HepG2 (cell line): ENCODE data around the gene DDX46. TPM values are rescaled to one million over a fixed set of nuclear protein-coding genes. Genes with fewer than 3 reads are reported as not detected.

Experiments used
- ARHGAP35 ChIP-seq: sonication (generic); formaldehyde crosslinking; IDR thresholded peaks from 2 replicates; pipeline ENCODE4 v1.9.0; 2022; ENCODE audit warnings: mild to moderate bottlenecking, inconsistent platforms, moderate library complexity, missing genetic modification reagents, borderline replicate concordance
- ASH2L ChIP-seq: fragments of 300-600, 200-600 bp; sonication (generic); IDR thresholded peaks from 2 replicates; pipeline ENCODE4 v1.7.0; 2017; ENCODE audit warnings: low read depth, mild to moderate bottlenecking, moderate library complexity, mixed read lengths, low read length; ENCODE audit not compliant: insufficient read length
- BCL3 ChIP-seq: sonication (generic); formaldehyde crosslinking; IDR thresholded peaks from 2 replicates; pipeline ENCODE4 v1.5.1; 2020; ENCODE audit warnings: mild to moderate bottlenecking, missing genetic modification reagents, moderate library complexity
- CBX5 ChIP-seq: sonication (generic); formaldehyde crosslinking; IDR thresholded peaks from 2 replicates; pipeline ENCODE4 v1.4.0; 2020; ENCODE audit warnings: missing genetic modification reagents, borderline replicate concordance
- CCDC6 ChIP-seq: sonication (generic); formaldehyde crosslinking; IDR thresholded peaks from 2 replicates; pipeline ENCODE4 v1.8.1; 2022; ENCODE audit warnings: mild to moderate bottlenecking, missing genetic modification reagents, moderate library complexity
- E2F2 ChIP-seq: sonication (generic); formaldehyde crosslinking; IDR thresholded peaks from 2 replicates; pipeline ENCODE4 v1.4.0; 2020; ENCODE audit warnings: missing genetic modification reagents, borderline replicate concordance
- LBX2 ChIP-seq: sonication (generic); formaldehyde crosslinking; IDR thresholded peaks from 2 replicates; pipeline ENCODE4 v1.5.0; 2020; ENCODE audit warnings: missing genetic modification reagents, mild to moderate bottlenecking, borderline replicate concordance
- SAFB2 ChIP-seq: sonication (generic); formaldehyde crosslinking; IDR thresholded peaks from 2 replicates; pipeline ENCODE4 v1.5.1; 2020; ENCODE audit warnings: missing genetic modification reagents, low read depth, mild to moderate bottlenecking, borderline replicate concordance
- TFDP1 ChIP-seq: IDR thresholded peaks from 2 replicates; pipeline ENCODE4 v1.6.1; 2016; ENCODE audit warnings: missing compliant biosample characterization, missing genetic modification reagents, borderline replicate concordance
- ZFP62 ChIP-seq: sonication (generic); formaldehyde crosslinking; IDR thresholded peaks from 2 replicates; pipeline ENCODE4 v1.4.0; 2020; ENCODE audit warnings: missing genetic modification reagents
- ZHX2 ChIP-seq, 2 experiments: sonication (generic) in 1 of 2; formaldehyde crosslinking in 1 of 2; IDR thresholded peaks; 2 replicates each; pipeline versions ENCODE4 v1.6.1 to v1.9.0; 2014 to 2022; ENCODE audit warnings: antibody characterized with exemption in 1 of 2, borderline replicate concordance in 1 of 2, inconsistent platforms in 1 of 2, low read depth in 1 of 2, missing genetic modification reagents in 1 of 2
- ZKSCAN8 ChIP-seq: IDR thresholded peaks from 2 replicates; pipeline ENCODE4 v1.6.1; 2016; ENCODE audit warnings: borderline replicate concordance, missing genetic modification reagents, missing compliant biosample characterization
- ZNF10 ChIP-seq: sonication (generic); formaldehyde crosslinking; IDR thresholded peaks from 2 replicates; pipeline ENCODE4 v1.4.0; 2020; ENCODE audit warnings: mild to moderate bottlenecking, low read depth, missing genetic modification reagents, borderline replicate concordance
- ZNF546 ChIP-seq: sonication (generic); formaldehyde crosslinking; conservative IDR thresholded peaks from 2 replicates; pipeline ENCODE4 v1.8.1; 2023; ENCODE audit warnings: mild to moderate bottlenecking, missing genetic modification reagents
- ZNF549 ChIP-seq: sonication (generic); formaldehyde crosslinking; IDR thresholded peaks from 2 replicates; pipeline ENCODE4 v1.5.0; 2020; ENCODE audit warnings: missing genetic modification reagents
- ZNF569 ChIP-seq: sonication (generic); formaldehyde crosslinking; IDR thresholded peaks from 2 replicates; pipeline ENCODE4 v1.5.0; 2020; ENCODE audit warnings: mild to moderate bottlenecking, missing genetic modification reagents, moderate library complexity, borderline replicate concordance
- ZNF776 ChIP-seq: sonication (generic); formaldehyde crosslinking; IDR thresholded peaks from 2 replicates; pipeline ENCODE4 v1.4.0; 2020; ENCODE audit warnings: mild to moderate bottlenecking, missing genetic modification reagents
- polyA plus RNA-seq, 8 experiments: library from polyadenylated mRNA; depleted of rRNA in 3 of 8; stranded (reverse) in 7 of 8; unstranded in 1 of 8; fragments of >200 nt; fragmentation: Illumina TruSeq in 4 of 8; extraction: Trizol in 4 of 8; gene quantifications; 2 replicates each; pipeline versions ENCODE4 v1.2.1 to v1.2.3, GENCODE V29; 2011 to 2016; ENCODE audit warnings: low read depth in 4 of 8, missing spikeins in 1 of 8, mixed read lengths in 1 of 8; ENCODE audit not compliant: insufficient read depth in 1 of 8
- total RNA-seq, 5 experiments: library from RNA; depleted of rRNA; stranded (reverse); fragments of >200 nt; fragmentation: Illumina TruSeq; extraction: Trizol; gene quantifications; 2 replicates each; pipeline ENCODE4 v1.2.3, GENCODE V29; 2016; ENCODE audit warnings: low read depth in 1 of 5

The DDX46 gene
- total and polyA plus RNA-seq, 2 of the 13 experiments (the other 11 are each of a cell fraction or from before 2014, with no cell fraction given), result 27.3 to 59.3 TPM

- TF ChIP-seq E2F2 (CRISPR knock-in tag), result peak; percentile 50; the same call in 1 of the 2 replicates
- no peak for TF ChIP-seq ZNF569 (CRISPR knock-in tag)
- TF ChIP-seq ZNF546 (CRISPR knock-in tag), result no peak
- peak; percentile 100 for TF ChIP-seq ZHX2 (IDR thresholded peaks at IDR 0.05; ENCODE audit: low read depth)
- TF ChIP-seq ZHX2 (CRISPR knock-in tag; IDR thresholded peaks at IDR 0.05; ENCODE audit: borderline replicate concordance), result no peak
- peak; percentile 62; the same call in 1 of the 2 replicates for TF ChIP-seq ZKSCAN8 (CRISPR knock-in tag)
- TF ChIP-seq ZNF10 (CRISPR knock-in tag), result no peak
- peak; percentile 79; the same call in 1 of the 2 replicates for TF ChIP-seq CBX5 (CRISPR knock-in tag)
- peak; percentile 92; the same call in 1 of the 2 replicates for TF ChIP-seq SAFB2 (CRISPR knock-in tag)
- TF ChIP-seq ZNF549 (CRISPR knock-in tag), result no peak
- peak; percentile 91 for TF ChIP-seq TFDP1
- peak; percentile 92 for TF ChIP-seq CCDC6
- peak; percentile 69 for TF ChIP-seq ASH2L
- peak; percentile 39; the same call in 1 of the 2 replicates for TF ChIP-seq LBX2 (CRISPR knock-in tag)
- TF ChIP-seq ARHGAP35, result no peak
- TF ChIP-seq BCL3 (CRISPR knock-in tag), result 0 out of 2 replicates have a peak, but pooled peaks have one; percentile 35
- TF ChIP-seq ZNF776 (CRISPR knock-in tag), result peak; percentile 67
- no peak for TF ChIP-seq ZFP62 (CRISPR knock-in tag)
These were observed 20.2 kb upstream of the DDX46 start, which contains the start of gene CAMLG (continued) for GRCh38 chr5:134738133-134738962.
